ENCODE measurements around the gene GJC1.

GJC1 gene

DNA sequence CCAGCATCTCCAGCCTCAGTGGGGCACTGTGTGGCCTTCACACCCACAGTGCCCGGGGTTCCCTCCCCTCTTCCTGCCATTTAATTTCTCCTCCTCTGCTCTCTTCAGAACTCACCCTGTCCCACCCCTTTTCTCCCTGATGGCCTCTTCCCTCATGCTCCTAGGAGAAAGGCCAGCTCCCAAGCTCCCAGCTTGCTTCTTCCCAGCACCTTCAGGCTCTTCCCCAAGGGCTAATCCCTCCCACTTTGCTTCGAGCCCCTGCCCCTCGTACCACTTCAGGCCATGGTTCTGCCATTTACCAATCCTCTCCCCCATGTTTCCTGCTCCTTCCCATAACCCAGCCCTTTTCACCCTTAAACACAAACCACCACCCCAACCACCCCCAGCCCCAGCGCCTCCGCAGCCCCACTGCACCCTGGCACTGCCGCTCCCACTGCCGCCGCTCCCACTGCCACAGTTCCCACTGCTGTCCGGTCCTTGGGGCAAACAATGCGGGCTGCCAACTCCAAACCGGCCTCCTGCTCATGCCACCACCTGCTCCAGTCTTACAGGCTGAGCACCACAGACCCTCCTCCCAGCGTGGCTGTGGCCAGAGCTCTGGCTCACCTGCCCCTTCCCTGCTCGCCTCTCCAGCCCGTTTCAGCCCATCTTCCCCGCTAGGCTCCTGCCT, 42.7 kb downstream of the GJC1 start:
- TF ChIP-seq, protein P1, sequence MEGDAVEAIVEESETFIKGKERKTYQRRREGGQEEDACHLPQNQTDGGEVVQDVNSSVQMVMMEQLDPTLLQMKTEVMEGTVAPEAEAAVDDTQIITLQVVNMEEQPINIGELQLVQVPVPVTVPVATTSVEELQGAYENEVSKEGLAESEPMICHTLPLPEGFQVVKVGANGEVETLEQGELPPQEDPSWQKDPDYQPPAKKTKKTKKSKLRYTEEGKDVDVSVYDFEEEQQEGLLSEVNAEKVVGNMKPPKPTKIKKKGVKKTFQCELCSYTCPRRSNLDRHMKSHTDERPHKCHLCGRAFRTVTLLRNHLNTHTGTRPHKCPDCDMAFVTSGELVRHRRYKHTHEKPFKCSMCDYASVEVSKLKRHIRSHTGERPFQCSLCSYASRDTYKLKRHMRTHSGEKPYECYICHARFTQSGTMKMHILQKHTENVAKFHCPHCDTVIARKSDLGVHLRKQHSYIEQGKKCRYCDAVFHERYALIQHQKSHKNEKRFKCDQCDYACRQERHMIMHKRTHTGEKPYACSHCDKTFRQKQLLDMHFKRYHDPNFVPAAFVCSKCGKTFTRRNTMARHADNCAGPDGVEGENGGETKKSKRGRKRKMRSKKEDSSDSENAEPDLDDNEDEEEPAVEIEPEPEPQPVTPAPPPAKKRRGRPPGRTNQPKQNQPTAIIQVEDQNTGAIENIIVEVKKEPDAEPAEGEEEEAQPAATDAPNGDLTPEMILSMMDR (IDR thresholded peaks at IDR 0.05; ENCODE audit: low read depth, low read length): no peak
- DNase-seq (ENCODE audit: extremely low read depth, low read depth): no peak

DNA sequence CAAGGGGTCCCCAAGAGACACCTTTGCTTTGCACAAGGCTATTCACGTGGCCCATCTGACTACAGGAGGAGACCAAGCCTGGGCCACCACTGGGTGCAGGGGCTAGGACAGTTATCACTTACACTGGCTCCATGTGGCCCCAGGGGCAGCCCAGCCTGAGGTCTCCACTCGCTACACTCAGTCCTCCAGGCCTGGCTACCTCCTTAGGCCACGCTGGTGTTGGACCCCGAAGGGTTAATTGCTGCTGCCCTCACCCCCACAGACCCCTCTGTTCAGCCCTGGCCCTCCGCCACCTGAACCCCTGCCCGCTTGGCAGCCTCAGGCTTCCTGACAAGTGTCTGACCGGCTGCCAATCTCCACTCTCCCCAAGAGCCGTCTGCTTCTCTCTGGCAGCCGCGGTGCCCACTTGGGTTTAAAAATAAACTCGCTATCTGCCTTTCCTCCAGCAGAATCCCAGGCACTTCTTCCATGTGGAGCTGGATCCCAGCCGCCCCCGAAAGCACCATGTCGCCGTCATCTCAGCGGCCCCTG, 43.5 kb downstream of the GJC1 start:
- DNase-seq (ENCODE audit: extremely low read depth, low read depth): no peak
- TF ChIP-seq, protein P1 (IDR thresholded peaks at IDR 0.05; ENCODE audit: low read depth, low read length): no peak

DNA sequence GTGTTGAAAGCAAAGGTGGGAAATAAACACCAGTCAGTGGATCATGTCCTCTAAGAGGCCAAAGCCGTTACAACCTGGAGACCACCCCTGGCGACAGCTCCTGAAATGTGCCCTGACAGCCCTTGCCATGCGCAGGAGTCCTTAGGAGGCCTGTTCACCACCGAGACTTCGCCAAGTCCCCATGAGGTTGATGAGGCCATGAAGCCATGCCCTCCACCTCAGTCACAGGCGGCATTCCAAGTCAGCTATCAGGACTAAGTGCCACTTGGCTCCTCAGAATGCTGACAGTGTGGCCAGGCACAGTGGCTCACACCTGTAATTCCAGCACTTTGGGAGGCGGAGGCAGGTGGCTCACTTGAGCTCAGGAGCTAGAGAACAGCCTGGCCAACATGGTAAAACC, 44.2 kb downstream of the GJC1 start:
- DNase-seq (ENCODE audit: extremely low read depth, low read depth): no peak

DNA sequence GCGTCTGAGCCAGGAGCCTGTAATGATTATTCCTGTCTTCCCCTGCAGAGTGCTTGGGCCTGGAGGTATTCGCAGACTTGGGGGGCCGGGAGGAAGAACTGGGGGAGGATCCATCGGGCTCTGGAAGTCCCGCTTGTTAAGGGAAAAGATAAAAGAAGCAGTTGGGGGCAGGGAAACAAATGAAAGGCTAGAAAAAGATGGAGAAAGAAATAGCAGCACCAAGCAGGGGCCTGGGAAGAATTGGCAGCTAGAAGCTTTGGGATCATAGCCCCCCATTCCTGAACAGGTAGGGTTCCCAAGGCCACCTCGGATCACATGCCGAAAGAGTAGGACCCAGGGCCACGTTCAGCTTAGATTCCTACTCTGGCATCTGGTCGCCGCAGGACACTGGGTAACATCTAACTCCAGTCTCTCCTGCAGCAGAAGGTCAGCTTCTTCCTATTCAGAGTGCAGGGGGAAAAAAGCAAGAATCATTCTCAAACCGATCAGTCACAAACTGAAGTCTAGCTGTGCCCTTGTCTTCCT, 47.7 kb downstream of the GJC1 start:
- DNase-seq (ENCODE audit: extremely low read depth, low read depth): no peak
- TF ChIP-seq, protein P1 (IDR thresholded peaks at IDR 0.05; ENCODE audit: low read depth, low read length): no peak

More for the DNA sequence above, 44.2 kb downstream of the GJC1 start:
- TF ChIP-seq, protein P1 (IDR thresholded peaks at IDR 0.05; ENCODE audit: low read depth, low read length): no peak

DNA sequence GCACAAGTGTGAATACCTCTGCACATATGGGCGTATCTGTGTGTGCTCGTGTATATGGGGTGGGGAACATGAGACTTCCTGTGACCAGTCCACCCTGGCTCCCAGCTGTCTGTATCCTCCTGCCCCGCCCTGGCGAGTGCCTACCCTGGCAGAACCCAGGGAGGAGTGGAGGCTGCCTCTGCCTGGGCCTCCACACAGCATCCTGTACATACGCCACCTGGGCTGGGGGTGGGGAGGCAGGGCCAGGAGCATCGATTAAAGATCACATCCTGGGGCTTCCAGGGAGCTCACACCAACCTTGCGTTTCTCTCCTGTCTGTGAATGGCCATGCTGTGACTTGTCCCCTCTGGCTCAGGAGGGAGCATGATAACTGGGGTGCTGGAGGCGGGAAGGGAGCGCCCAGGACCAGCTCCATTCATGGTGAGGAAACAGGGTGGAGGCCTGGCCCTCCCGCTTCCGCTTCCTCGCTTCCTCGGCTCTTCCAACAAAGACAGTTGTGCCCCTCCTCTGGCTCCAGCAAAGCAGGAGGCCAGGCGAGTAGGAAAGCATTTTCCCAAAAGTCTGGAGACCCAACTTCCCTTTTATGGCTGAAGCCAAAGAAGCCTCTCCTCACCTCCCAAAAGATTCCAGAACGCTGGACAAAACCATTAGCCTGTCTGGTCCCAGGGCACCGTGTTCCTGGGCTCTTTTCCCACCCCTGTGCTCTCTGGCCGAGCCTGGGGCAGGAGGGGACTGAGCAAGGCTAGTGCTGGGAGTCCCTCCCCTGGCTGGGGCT, 48.3 kb downstream of the GJC1 start:
- no peak for DNase-seq (ENCODE audit: extremely low read depth, low read depth)

DNA sequence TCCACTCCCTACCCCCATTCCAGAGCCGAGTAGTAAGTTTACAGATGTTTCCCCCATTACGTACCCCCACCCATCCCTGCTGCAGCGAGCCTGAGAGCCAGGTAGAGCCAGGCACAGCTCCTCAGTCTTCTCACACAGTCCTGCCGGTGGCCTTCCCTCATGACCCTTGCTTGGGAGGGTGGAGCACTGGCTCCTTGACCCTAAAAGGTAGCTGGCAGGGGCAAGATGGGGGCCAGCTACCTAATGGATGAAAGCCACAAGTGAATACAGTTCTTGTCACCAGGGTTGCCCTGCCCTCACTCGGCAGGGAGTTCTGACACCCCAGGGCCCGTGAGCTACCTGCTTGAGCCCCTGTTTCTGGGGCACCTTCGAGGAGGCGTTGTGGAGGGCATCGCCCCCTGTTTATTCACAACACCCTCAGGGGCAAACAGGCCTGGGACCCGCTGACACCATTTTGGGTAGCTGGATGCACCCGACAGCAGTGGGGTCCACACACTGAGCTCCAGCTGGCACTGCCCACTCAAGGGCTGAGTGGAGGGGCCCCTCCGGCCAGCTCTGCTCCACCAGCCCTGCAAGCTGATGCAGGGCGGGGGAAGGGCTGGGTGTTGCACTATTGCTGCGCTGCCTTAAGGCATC, 49.1 kb downstream of the GJC1 start:
- no peak for DNase-seq (ENCODE audit: extremely low read depth, low read depth)
- TF ChIP-seq, protein P1 (IDR thresholded peaks at IDR 0.05; ENCODE audit: low read depth, low read length): no peak

More for the DNA sequence above, 48.3 kb downstream of the GJC1 start:
- TF ChIP-seq, protein P1 (IDR thresholded peaks at IDR 0.05; ENCODE audit: low read depth, low read length): no peak

Data from AG09319 (cell line).